Measurements from ENCODE around the gene COX6B1.

- no peak for TF ChIP-seq POLR2A (IDR thresholded peaks at IDR 0.05)
- no peak for TF ChIP-seq CTCF (IDR thresholded peaks at IDR 0.05)
Observed at GRCh38 chr19:35615036-35615435, 33.1 kb upstream of the COX6B1 start.
